ENCODE data around the gene ASIC1. TPM values are rescaled to one million over a fixed set of nuclear protein-coding genes. Genes with fewer than 3 reads are reported as not detected.

The ASIC1 gene
- total and polyA plus RNA-seq, 8 donors, result 0.45 to 3.5 (median 1.2) TPM; not detected in 1

GRCh38 chr12:50073206-50073605 is 15.8 kb downstream of the ASIC1 start:
- WGBS, 5 donors, result 60 to 72% (median 65%) methylated on average over 7 of the region's 7 CpGs; no CpG with 5 or more reads in 1 of the 5 donors
- Histone ChIP-seq H3K4me1 (peaks cover 0 to 21% (median 20%) of the 10 kb centered on the region in 4 donors), H3K27me3 (no peaks in the 10 kb centered on the region), H3K4me3 (no peak overlapping the region), H3K27ac (no peak overlapping the region), H3K36me3 (no peaks in the 10 kb centered on the region), H3K9me3 (no peaks in the 10 kb centered on the region)
- TF ChIP-seq POLR2AphosphoS5 (IDR thresholded peaks at IDR 0.05) (no peak), CTCF (IDR thresholded peaks at IDR 0.05) (no peak), POLR2A (IDR thresholded peaks at IDR 0.05) (no peak), EP300 (IDR thresholded peaks at IDR 0.05) (no peak)
- DNase-seq, result peak in 1 of 2 donors; percentile 16
- intact Hi-C loops (cut with DNase I; ENCODE audit: low total_unique reads), result loop anchor here (5.0 to 10.0 kb wide), 2 partner anchors 102 to 106 kb away; no protein-coding TSS in a partner anchor

GRCh38 chr12:50073712-50074111 is 16.3 kb downstream of the ASIC1 start:
- 77 to 88% (median 84%) methylated on average over 9 to 10 of the region's 10 CpGs for WGBS, 5 donors
- H3K27ac ChIP-seq, result no peak overlapping the region
- peaks cover 0 to 21% (median 20%) of the 10 kb centered on the region in 4 donors for H3K4me1 ChIP-seq
- no peaks in the 10 kb centered on the region for H3K36me3 ChIP-seq
- intact Hi-C loops (cut with DNase I; ENCODE audit: low total_unique reads), result loop anchor here (5.0 to 10.0 kb wide), 2 partner anchors 101 to 106 kb away; no protein-coding TSS in a partner anchor
- H3K4me3 ChIP-seq, result no peak overlapping the region
- TF ChIP-seq POLR2AphosphoS5 (IDR thresholded peaks at IDR 0.05) (no peak), CTCF (IDR thresholded peaks at IDR 0.05) (no peak), POLR2A (IDR thresholded peaks at IDR 0.05) (no peak), EP300 (IDR thresholded peaks at IDR 0.05) (no peak)
- DNase-seq, result peak in 1 of 2 donors; percentile 9
- no peaks in the 10 kb centered on the region for H3K9me3 ChIP-seq
- H3K27me3 ChIP-seq, result no peaks in the 10 kb centered on the region

DNA sequence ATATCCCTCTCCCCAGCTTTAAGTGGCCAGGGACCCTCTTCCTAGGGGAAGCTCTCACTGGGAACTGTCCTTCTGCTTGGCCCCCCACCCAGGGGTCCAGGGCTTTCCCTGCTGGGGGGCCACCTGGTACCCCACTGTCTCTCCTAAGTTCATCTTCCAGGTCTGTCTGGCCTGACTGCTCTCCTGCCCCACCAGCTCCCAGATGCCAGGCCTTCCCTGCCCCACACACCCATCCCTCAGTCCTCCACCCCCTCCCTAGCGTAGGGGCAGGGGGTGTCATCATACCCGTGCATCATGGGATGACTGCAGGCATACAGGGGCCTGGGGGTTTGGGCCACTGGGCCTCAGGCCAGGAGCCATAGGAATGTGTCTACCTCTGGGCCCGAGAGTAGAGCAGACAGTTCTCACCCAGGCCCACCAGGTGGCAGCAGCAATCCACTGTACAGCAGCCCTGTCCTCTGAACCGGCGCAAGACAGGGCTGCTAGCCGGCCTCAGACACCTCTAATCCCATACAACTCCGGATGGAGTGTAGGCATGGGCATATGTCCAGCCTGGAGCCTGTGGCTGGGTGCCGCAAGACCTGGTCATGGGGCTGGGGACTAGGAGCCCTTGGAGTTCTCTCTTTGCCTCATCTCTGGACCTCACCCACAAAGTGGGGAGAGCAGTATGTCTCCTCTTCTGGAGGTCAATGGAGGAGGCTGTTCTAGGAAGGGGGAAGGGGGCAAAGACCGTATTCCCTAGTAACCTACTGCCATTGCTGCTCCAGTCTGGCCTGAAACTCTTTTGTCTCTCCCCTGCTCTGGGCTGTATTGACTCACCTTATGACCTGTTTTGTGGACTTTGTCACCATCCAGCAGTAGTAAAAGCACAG is 17.8 kb downstream of the ASIC1 start:
- Histone ChIP-seq H3K9me3 (no peaks in the 10 kb centered on the region), H3K27me3 (no peaks in the 10 kb centered on the region), H3K36me3 (no peaks in the 10 kb centered on the region), H3K4me3 (no peak overlapping the region), H3K4me1 (peaks cover 0 to 20% (median 18%) of the 10 kb centered on the region in 4 donors), H3K27ac (peak overlapping the region in 2 of 5 donors; percentile 7 to 16)
- peak; percentile 90 to 94 for DNase-seq
- TF ChIP-seq EP300 (IDR thresholded peaks at IDR 0.05) (no peak), POLR2A (IDR thresholded peaks at IDR 0.05) (no peak), POLR2AphosphoS5 (IDR thresholded peaks at IDR 0.05) (peak in 1 of 3 donors; percentile 49), CTCF (IDR thresholded peaks at IDR 0.05) (peak in 5 of 7 experiments; percentile 89 to 95 (median 93))
- 2 to 4% (median 2%) methylated on average over 9 of the region's 9 CpGs for WGBS, 5 donors
- intact Hi-C loops (cut with DNase I; ENCODE audit: low total_unique reads), result loop anchor here (5.0 to 10.0 kb wide), 2 partner anchors 100 to 108 kb away; no protein-coding TSS in a partner anchor

DNA sequence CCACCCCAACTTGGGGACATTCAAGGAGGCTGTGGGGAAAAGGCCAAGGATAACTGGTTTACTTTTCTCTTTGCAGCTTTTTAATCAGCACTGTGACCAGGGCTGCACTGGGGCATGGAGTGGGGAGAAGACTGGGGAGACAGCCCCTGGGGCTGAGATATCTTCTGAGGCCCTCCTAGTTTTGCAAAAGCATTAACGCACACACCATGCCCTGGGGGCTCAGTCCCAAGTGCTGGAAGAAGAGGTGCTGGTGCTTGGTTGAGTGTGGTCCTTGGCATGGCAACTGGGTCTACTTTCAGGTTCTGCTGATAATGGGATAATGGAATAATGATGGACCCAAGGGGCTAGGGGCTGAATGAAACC is 18.4 kb downstream of the ASIC1 start:
- Histone ChIP-seq H3K9me3 (no peaks in the 10 kb centered on the region), H3K4me1 (peaks cover 0 to 14% (median 12%) of the 10 kb centered on the region in 4 donors), H3K4me3 (no peak overlapping the region), H3K36me3 (no peaks in the 10 kb centered on the region), H3K27me3 (no peaks in the 10 kb centered on the region), H3K27ac (peak overlapping the region in 1 of 5 donors; percentile 16)
- intact Hi-C loops (cut with DNase I; ENCODE audit: low total_unique reads), result loop anchor here (10.0 kb wide), 1 partner anchor 99 kb away; no protein-coding TSS in a partner anchor
- WGBS, 5 donors, result 83 to 97% (median 94%) methylated on average over 1 of the region's 1 CpG
- no peak for DNase-seq
- no peak for TF ChIP-seq POLR2A (IDR thresholded peaks at IDR 0.05)
- TF ChIP-seq POLR2AphosphoS5 (IDR thresholded peaks at IDR 0.05), result no peak
- TF ChIP-seq EP300 (IDR thresholded peaks at IDR 0.05), result no peak
- TF ChIP-seq CTCF (IDR thresholded peaks at IDR 0.05), result no peak

All from stomach (tissue), 9 donors.